Measurements from ENCODE around the gene ZC3HAV1L.

Gene ZC3HAV1L

DNA sequence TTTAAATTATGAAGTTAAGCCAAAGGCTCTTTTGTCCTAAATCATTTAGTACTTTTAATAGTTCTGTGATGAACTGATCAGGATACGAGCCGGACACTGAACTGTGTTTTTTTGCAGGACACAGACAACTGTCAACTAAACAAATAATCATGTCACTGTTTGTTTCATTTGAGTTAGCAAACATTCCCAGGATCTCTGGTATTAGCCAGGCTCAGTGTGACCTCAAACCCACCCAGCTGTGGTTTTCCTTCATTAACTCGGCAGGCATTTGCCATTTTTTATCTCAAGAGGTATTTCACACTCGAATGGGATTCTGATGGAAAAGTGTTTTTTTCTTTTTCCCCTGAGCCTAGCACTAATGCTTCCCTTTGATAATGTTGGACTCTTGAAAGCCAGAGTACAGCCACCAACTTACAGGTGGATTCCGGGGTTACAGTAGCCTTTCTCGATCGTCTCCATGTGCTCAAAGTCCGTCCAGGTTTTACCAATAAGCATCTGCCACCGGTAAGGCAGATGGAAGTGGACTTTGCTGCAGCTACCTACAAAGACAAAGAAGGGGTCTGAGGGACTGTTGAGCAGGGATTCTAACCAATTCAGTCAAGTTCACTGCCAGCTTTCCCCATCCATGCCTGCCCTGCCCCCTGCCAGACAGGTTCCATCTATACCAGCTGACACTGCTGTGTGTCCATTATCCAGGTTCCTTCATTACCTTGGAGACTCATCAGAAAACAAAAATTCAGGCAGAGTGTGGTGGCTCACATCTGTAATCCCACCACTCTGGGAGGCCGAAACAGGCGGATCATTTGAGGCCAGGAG, 40.2 kb upstream of the ZC3HAV1L start:
- H4K91ac ChIP-seq (ENCODE audit: low read depth, low read length) = no peak overlapping the region
- no peaks in the 10 kb centered on the region for H3K79me2 ChIP-seq (ENCODE audit: control insufficient read depth, insufficient read depth, low read length, poor library complexity)
- no peak overlapping the region for H4K12ac ChIP-seq (ENCODE audit: low read depth, low read length)
- H2BK5ac ChIP-seq (ENCODE audit: low read depth, low read length, poor library complexity) = no peak overlapping the region
- H2AK5ac ChIP-seq (ENCODE audit: low read length) = no peak overlapping the region
- H3K9ac ChIP-seq (ENCODE audit: low read length) = no peak overlapping the region
- H2BK12ac ChIP-seq (ENCODE audit: low read length) = no peak overlapping the region
- no peak overlapping the region for H3K18ac ChIP-seq (ENCODE audit: low read length)
- peaks cover 0 to 2% of the 10 kb centered on the region in 2 experiments for H3K4me1 ChIP-seq (ENCODE audit: control insufficient read depth in 1 of 2, insufficient read depth in 2 of 2, low read length in 2 of 2)
- no peak overlapping the region for H3K4ac ChIP-seq (ENCODE audit: low read depth, low read length)
- H3K27ac ChIP-seq (ENCODE audit: low read depth, low read length) = no peak overlapping the region
- no peak overlapping the region for H3K14ac ChIP-seq (ENCODE audit: low read length)
- H2BK120ac ChIP-seq (ENCODE audit: insufficient read depth, low read length, poor library complexity) = no peak overlapping the region
- WGBS (ENCODE audit: extremely low coverage, insufficient coverage, insufficient read length) = no CpG with 5 or more reads among the region's 11 CpGs
- no peak overlapping the region for H3K23ac ChIP-seq (ENCODE audit: low read length)
- peaks cover 3% of the 10 kb centered on the region for H3K79me1 ChIP-seq (ENCODE audit: low read length)
- no peak for DNase-seq
- no peak overlapping the region for H3K4me2 ChIP-seq (ENCODE audit: low read length)
- no peak overlapping the region for H3K4me3 ChIP-seq (ENCODE audit: low read depth, low read length)
- H3K9me3 ChIP-seq (ENCODE audit: insufficient read depth, low read depth, low read length) = peaks cover 2% of the 10 kb centered on the region
- H3K36me3 ChIP-seq (ENCODE audit: control insufficient read depth in 1 of 2, insufficient read depth in 2 of 2, low read length in 2 of 2) = peaks cover 4 to 14% of the 10 kb centered on the region in 2 experiments
- H3K27me3 ChIP-seq (ENCODE audit: insufficient read depth, low read length) = no peaks in the 10 kb centered on the region
- H2AFZ ChIP-seq (ENCODE audit: insufficient read depth, low read length, poor library complexity) = no peak overlapping the region
- no peak overlapping the region for H4K8ac ChIP-seq (ENCODE audit: low read depth, low read length)

DNA sequence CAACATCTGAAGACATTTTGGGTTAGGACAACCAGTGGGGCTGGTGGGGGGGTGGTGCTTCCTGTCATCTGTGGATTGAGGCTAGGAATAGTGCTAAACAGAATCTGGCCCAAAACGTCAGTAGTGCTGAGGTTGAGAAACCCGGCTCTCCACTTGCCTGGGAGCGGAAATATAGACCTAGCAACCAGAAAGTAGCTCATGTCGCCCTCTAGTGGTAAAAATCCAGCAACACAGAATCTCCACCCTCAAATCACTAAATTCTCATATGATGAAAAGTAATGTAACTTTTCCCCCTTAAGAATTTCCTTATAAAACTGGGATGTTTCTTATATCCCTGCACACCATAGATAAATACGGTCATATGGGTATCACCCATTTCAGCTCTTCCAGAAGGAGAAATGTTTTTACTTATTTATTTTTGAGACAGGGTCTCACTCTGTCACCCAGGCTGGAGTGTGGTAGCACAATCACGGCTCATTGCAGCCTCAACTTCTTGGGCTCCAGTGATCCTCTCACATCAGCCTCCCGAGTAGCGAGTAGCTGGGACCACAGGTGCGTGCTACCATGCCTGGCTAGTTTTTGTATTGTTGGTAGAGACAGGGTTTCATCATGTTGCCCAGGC, 39.3 kb upstream of the ZC3HAV1L start:
- H4K8ac ChIP-seq (ENCODE audit: low read depth, low read length) = no peak overlapping the region
- H3K9me3 ChIP-seq (ENCODE audit: insufficient read depth, low read depth, low read length) = no peaks in the 10 kb centered on the region
- peak overlapping the region; percentile 54 for H2BK12ac ChIP-seq (ENCODE audit: low read length)
- no peak overlapping the region for H2BK120ac ChIP-seq (ENCODE audit: insufficient read depth, low read length, poor library complexity)
- peak; percentile 77 to 93 for DNase-seq
- H3K4me2 ChIP-seq (ENCODE audit: low read length) = no peak overlapping the region
- H3K27me3 ChIP-seq (ENCODE audit: insufficient read depth, low read length) = no peaks in the 10 kb centered on the region
- H3K79me2 ChIP-seq (ENCODE audit: control insufficient read depth, insufficient read depth, low read length, poor library complexity) = no peaks in the 10 kb centered on the region
- no peak overlapping the region for H4K12ac ChIP-seq (ENCODE audit: low read depth, low read length)
- peaks cover 4 to 12% of the 10 kb centered on the region in 2 experiments for H3K36me3 ChIP-seq (ENCODE audit: control insufficient read depth in 1 of 2, insufficient read depth in 2 of 2, low read length in 2 of 2)
- no peak overlapping the region for H3K27ac ChIP-seq (ENCODE audit: low read depth, low read length)
- no CpG with 5 or more reads among the region's 9 CpGs for WGBS (ENCODE audit: extremely low coverage, insufficient coverage, insufficient read length)
- H3K4me3 ChIP-seq (ENCODE audit: low read depth, low read length) = no peak overlapping the region
- H3K18ac ChIP-seq (ENCODE audit: low read length) = no peak overlapping the region
- peak overlapping the region; percentile 37 for H2BK5ac ChIP-seq (ENCODE audit: low read depth, low read length, poor library complexity)
- peaks cover 3% of the 10 kb centered on the region for H3K79me1 ChIP-seq (ENCODE audit: low read length)
- H3K23ac ChIP-seq (ENCODE audit: low read length) = no peak overlapping the region
- H4K91ac ChIP-seq (ENCODE audit: low read depth, low read length) = no peak overlapping the region
- no peak overlapping the region for H3K14ac ChIP-seq (ENCODE audit: low read length)
- H3K4ac ChIP-seq (ENCODE audit: low read depth, low read length) = no peak overlapping the region
- H2AK5ac ChIP-seq (ENCODE audit: low read length) = no peak overlapping the region
- no peak overlapping the region for H3K9ac ChIP-seq (ENCODE audit: low read length)
- H3K4me1 ChIP-seq (ENCODE audit: control insufficient read depth in 1 of 2, insufficient read depth in 2 of 2, low read length in 2 of 2) = peaks cover 0 to 2% of the 10 kb centered on the region in 2 experiments
- H2AFZ ChIP-seq (ENCODE audit: insufficient read depth, low read length, poor library complexity) = no peak overlapping the region

DNA sequence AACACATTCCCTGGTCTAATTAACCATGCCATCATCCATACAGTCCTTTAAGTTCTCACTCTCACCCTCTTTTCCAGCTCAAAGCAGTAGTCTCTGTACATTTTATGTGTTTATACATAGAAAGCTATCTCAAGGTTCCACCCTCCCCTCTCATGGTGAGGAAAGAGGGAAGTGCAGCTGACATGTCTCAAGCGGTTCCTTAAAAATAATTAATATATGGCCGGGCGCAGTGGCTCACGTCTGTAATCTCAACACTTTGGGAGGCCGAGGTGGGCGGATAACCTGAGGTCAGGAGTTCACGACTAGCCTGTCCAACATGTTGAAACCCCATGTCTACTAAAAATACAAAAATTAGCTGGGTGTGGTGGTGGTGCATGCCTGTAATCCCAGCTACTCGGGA, 37.0 kb upstream of the ZC3HAV1L start:
- no CpG with 5 or more reads among the region's 8 CpGs for WGBS (ENCODE audit: extremely low coverage, insufficient coverage, insufficient read length)
- no peak overlapping the region for H4K91ac ChIP-seq (ENCODE audit: low read depth, low read length)

DNA sequence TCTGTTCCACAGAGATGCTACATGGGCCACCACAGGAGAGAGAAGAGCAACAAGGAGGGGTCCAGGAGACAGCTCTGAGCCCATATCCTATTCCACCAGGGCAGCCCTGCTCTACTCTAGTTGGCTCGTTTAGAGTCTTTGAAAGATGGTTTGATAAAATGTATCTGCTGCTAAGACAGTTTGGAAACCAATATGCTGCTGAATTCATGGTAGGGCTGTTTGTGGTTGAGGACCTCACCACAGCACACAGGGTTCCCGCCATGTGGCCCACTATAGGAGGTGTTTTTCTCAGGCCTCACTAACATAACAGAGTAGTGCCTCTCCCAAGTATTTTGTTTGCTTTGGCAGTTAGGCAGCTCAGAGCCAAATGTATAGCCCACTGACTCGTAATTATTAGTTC, 35.8 kb upstream of the ZC3HAV1L start:
- Histone ChIP-seq H2AK5ac (ENCODE audit: low read length) (no peak overlapping the region), H4K8ac (ENCODE audit: low read depth, low read length) (no peak overlapping the region), H3K4me2 (ENCODE audit: low read length) (no peak overlapping the region), H3K9ac (ENCODE audit: low read length) (no peak overlapping the region), H3K9me3 (ENCODE audit: insufficient read depth, low read depth, low read length) (peaks cover 3% of the 10 kb centered on the region), H3K23ac (ENCODE audit: low read length) (no peak overlapping the region), H2BK12ac (ENCODE audit: low read length) (no peak overlapping the region), H2AFZ (ENCODE audit: insufficient read depth, low read length, poor library complexity) (no peak overlapping the region), H3K4me3 (ENCODE audit: low read depth, low read length) (no peak overlapping the region), H3K4ac (ENCODE audit: low read depth, low read length) (no peak overlapping the region), H3K79me2 (ENCODE audit: control insufficient read depth, insufficient read depth, low read length, poor library complexity) (no peaks in the 10 kb centered on the region), H3K4me1 (ENCODE audit: control insufficient read depth in 1 of 2, insufficient read depth in 2 of 2, low read length in 2 of 2) (peaks cover 0 to 2% of the 10 kb centered on the region in 2 experiments), H3K79me1 (ENCODE audit: low read length) (peaks cover 3% of the 10 kb centered on the region), H4K12ac (ENCODE audit: low read depth, low read length) (no peak overlapping the region), H3K36me3 (ENCODE audit: control insufficient read depth in 1 of 2, insufficient read depth in 2 of 2, low read length in 2 of 2) (peaks cover 2 to 11% of the 10 kb centered on the region in 2 experiments), H3K27me3 (ENCODE audit: insufficient read depth, low read length) (no peaks in the 10 kb centered on the region), H4K91ac (ENCODE audit: low read depth, low read length) (no peak overlapping the region), H3K14ac (ENCODE audit: low read length) (no peak overlapping the region), H3K27ac (ENCODE audit: low read depth, low read length) (no peak overlapping the region), H3K18ac (ENCODE audit: low read length) (no peak overlapping the region), H2BK5ac (ENCODE audit: low read depth, low read length, poor library complexity) (no peak overlapping the region), H2BK120ac (ENCODE audit: insufficient read depth, low read length, poor library complexity) (no peak overlapping the region)
- no CpG with 5 or more reads among the region's 3 CpGs for WGBS (ENCODE audit: extremely low coverage, insufficient coverage, insufficient read length)
- no peak for DNase-seq

More for the DNA sequence above, 37.0 kb upstream of the ZC3HAV1L start:
- H3K4me2 ChIP-seq (ENCODE audit: low read length) = no peak overlapping the region
- H3K14ac ChIP-seq (ENCODE audit: low read length) = no peak overlapping the region
- no peak overlapping the region for H2BK120ac ChIP-seq (ENCODE audit: insufficient read depth, low read length, poor library complexity)
- peaks cover 3% of the 10 kb centered on the region for H3K79me1 ChIP-seq (ENCODE audit: low read length)
- H4K12ac ChIP-seq (ENCODE audit: low read depth, low read length) = no peak overlapping the region
- H2BK5ac ChIP-seq (ENCODE audit: low read depth, low read length, poor library complexity) = no peak overlapping the region
- no peak overlapping the region for H2AK5ac ChIP-seq (ENCODE audit: low read length)
- H3K4ac ChIP-seq (ENCODE audit: low read depth, low read length) = no peak overlapping the region
- no peak overlapping the region for H2BK12ac ChIP-seq (ENCODE audit: low read length)
- H3K9me3 ChIP-seq (ENCODE audit: insufficient read depth, low read depth, low read length) = peaks cover 3% of the 10 kb centered on the region
- no peaks in the 10 kb centered on the region for H3K79me2 ChIP-seq (ENCODE audit: control insufficient read depth, insufficient read depth, low read length, poor library complexity)
- no peak overlapping the region for H2AFZ ChIP-seq (ENCODE audit: insufficient read depth, low read length, poor library complexity)
- no peak overlapping the region for H3K4me3 ChIP-seq (ENCODE audit: low read depth, low read length)
- peaks cover 0 to 2% of the 10 kb centered on the region in 2 experiments for H3K4me1 ChIP-seq (ENCODE audit: control insufficient read depth in 1 of 2, insufficient read depth in 2 of 2, low read length in 2 of 2)
- H3K18ac ChIP-seq (ENCODE audit: low read length) = no peak overlapping the region
- H3K9ac ChIP-seq (ENCODE audit: low read length) = no peak overlapping the region
- no peak overlapping the region for H3K27ac ChIP-seq (ENCODE audit: low read depth, low read length)
- no peak overlapping the region for H3K23ac ChIP-seq (ENCODE audit: low read length)
- no peaks in the 10 kb centered on the region for H3K27me3 ChIP-seq (ENCODE audit: insufficient read depth, low read length)
- peaks cover 2 to 11% of the 10 kb centered on the region in 2 experiments for H3K36me3 ChIP-seq (ENCODE audit: control insufficient read depth in 1 of 2, insufficient read depth in 2 of 2, low read length in 2 of 2)
- DNase-seq = no peak
- H4K8ac ChIP-seq (ENCODE audit: low read depth, low read length) = no peak overlapping the region

Data from trophoblast cell (in vitro differentiated cells and primary cell).